GM18907 (cell line): ENCODE results near the gene PI4K2B.
A peak's percentile ranks its signal among the peaks of the same experiment; 100 is the strongest.
"Not testable (repeated sequence)": the region's sequence is repeated elsewhere in the genome, so short reads cannot be mapped to it uniquely, and the experiment has no call there.

Experiments
- ATAC-seq: cut with Tn5 transposase; IDR thresholded peaks from one replicate; pipeline ENCODE4 v1.9.1; 2021; ENCODE audit warnings: mild to moderate bottlenecking, moderate library complexity; ENCODE audit not compliant: unreplicated experiment

The PI4K2B gene

DNA sequence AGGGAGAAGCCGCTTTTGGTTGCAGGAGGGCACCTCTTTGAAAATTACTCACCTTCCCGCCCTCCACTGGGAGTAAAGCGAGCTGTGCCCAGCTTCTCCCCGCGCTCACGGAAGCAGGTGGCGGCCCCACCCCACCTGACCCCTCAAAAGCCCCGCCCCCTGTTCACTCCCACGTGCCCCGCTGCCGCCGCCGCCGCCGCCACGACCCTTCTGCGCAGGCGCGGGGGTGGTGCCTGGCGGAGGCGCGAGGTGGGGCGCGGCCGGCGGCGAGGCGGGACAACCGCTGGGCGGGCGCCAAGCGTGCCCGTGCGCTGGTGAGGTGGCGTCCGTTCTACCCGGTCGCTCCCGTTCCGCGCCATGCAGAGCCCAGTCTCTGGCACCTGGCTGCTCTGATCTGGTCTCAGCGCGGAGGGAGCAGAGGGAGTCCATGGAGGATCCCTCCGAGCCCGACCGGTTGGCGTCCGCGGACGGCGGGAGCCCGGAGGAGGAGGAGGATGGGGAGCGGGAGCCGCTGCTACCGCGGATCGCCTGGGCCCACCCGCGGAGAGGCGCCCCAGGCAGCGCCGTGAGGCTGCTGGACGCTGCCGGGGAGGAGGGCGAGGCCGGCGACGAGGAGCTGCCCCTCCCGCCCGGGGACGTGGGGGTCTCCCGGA is at the start of gene PI4K2B:
TSS of gene PI4K2B (plus strand) at position 297 of the 653 bp plus-strand sequence. CDS start at position 428, 131 bp downstream.
- peak; percentile 82 for ATAC-seq

DNA sequence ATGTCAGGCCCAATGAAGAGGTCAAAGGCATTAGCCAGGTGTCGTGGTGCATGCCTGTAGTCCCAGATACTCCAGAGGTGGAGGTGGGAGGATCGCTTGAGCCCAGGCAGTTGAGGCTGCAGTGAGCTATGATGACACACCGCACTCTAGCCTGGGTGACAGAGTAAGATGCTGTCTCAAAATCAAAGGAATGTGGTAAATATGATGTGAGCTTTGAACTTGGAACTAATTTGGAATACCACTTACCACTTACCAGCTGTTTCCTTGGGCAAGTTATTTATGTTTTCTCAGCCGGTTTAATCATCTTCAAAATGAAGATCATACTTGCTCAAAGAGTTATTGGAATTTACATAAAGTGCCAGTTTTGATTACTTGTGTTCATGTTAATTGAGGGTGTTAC is 49.8 kb upstream of the PI4K2B start:
- no peak for ATAC-seq

DNA sequence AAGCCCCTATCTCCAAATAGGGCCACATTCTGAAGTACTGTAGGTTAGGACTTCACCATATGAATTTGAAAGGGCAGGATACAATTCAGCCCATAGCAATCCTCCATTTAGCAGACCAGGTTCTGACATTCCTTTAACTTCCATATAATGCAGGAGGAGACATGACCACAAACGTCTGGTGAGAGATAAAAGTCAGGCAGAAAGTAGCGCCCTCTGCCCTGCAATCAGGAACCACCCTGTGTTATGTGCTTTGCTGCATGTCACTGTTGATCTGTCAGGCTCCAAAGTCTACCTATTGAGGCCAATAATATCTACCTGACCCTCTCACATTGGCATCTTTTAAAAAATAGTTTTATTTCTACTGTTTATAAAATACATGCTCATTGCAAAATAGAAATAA is 43.4 kb upstream of the PI4K2B start:
- ATAC-seq = no peak

DNA sequence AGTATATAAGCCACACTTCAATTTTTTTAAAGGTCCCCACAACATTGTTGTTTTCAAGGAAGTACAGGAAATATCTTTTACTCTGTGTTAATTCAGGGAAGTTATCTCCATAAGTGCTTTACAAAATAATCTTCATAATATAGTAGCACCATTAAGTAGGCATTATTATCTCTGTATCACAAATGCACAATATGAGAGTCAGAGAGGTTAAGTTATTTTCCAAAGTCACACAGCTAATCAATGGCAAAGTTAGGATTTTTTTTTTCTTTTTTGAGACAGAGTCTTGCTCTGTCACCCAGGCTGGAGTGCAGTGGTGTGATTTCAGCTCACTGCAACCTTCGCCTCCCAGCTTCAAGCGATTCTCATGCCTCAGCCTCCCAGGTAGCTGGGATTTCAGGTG is 35.1 kb upstream of the PI4K2B start:
- no peak for ATAC-seq

DNA sequence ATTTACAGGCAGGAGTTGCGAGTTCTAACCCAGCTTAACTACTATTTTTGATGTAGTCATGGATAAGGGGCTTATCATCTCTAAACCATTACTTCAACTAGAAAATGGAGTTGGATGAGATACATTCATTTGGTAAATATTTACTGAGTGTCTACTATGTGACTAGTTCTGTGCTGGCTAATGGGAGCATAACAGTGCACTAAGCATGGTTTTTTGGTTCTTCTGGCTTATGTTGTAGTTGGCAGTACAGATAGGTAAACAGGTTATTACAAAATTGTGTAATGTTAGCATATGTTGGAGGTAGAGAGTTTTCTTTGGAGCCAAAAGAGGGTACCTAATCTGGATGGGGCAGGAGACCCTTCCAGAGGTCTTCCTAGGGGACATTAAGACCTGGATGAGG is 25.8 kb upstream of the PI4K2B start:
- no peak for ATAC-seq

DNA sequence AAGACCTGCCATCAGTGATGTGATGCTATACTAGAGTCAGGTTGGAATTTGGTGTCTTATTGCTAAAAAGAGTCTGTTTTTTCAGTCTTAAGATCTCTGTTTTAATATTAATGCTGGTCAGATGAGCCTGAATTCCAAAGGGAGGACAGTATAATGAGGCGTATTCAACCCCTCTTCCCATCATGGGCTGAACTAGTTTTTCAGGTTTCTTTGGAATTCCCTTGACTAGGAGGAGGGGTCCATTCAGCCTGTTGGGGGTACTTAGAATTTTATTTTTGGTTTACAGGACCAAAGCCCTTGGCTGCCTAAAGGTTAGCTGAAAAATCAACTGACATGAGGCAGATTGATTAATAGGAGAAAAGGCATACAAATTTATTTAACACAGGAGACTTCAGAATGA is 24.1 kb upstream of the PI4K2B start:
- no peak for ATAC-seq

DNA sequence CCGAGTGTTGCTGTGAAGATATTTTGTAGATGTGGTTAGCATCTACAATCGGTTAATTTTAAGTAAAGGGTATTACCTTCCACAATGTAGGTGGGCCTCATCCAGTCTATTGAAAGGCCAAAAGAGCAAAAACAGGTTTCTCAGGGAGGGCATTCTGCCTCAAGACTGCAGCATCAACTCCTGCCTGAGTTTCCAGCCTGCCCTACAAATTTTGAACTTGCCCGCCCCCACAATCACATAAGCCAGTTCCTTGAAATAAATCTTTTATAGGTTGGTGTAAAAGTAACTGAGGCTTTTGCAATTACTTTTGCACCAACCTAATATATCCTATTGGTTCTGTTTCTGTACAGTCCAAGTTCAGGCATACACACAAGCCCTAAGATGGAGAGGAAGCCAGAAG is 22.1 kb upstream of the PI4K2B start:
- no peak for ATAC-seq

DNA sequence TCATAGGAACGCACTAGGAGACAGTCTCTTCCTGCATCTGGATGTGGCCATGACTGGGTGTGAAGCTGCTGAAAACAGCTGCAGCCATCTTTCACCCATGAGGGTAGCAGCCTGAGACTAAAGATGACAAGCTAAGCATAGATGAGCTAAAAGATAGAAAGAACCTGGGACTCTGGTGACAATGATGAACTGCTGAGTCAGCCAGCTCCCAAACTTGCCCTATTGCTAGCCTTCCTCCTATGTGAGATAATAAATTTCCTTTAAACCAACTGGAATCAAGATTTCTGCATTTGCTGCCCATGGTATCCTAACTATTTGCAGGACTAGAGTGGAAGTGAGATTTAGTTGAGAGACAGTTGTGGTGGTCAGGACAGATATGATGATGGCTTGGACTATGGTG is 21.0 kb upstream of the PI4K2B start:
- ATAC-seq = no peak

DNA sequence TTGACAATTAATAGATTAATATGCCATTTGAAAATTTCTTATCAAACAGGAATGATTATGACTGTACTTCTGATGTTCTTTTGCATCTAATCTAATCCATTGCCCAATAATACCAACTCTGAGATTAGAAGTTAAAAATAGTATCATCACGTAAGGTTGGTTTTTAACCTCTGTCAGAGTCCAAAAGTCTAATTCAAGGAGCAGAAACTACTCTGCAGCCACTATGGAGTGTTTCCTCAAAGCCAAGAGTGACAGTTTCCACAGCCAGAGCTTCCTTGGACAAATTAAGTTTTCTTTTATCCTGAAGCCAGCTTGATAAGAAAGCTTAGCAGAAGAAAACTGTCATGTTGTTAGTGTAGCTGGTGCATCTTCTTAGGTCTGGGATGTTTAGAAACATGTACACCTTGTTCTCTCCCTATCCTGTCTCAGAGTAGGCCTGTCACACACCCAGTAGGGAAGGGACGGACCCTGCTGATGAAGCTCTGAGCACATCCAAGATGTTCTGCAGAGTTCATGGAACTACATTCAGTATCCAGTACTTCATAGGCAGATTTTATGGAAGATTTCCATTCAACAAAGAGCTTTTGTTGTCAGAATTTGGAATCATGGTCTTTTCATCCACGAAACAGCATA is 20.4 kb upstream of the PI4K2B start:
- no peak for ATAC-seq

DNA sequence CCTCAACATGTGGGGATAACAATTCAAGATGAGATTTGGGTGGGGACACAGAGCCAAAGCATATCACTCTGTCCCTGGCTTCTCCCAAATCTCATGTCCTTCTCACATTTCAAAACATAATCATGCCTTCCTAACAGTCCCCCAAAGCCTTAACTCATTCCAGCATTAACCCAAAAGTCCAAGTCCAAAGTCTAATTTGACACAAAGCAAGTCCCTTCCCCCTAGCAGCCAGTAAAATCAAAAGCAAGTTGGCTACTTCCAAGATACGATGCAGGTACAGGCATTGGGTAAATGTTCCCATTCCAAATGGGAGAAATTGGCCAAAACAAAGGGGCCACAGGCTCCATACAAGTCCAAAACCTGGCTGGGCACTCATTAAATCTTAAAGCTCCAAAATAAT is 19.1 kb upstream of the PI4K2B start:
- ATAC-seq = not testable (repeated sequence)

DNA sequence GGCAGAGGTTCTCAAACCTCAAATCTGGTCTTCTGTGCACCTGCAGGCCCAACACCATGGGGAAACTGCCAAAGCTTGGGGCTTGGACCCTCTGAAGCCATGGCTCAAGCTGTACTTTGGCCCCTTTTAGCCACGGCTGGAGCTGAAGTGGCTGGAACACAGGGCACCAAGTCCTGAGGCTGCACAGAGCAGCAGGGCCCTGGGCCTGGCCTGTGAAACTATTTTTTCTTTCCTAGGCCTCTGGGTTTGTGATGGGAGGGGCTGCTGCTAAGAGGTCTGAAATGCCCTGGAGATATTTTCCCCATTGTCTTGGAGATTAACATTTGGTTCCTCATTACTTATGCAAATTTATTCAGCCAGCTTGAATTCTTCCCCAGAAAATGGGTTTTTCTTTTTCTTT is 18.3 kb upstream of the PI4K2B start:
- no peak for ATAC-seq

DNA sequence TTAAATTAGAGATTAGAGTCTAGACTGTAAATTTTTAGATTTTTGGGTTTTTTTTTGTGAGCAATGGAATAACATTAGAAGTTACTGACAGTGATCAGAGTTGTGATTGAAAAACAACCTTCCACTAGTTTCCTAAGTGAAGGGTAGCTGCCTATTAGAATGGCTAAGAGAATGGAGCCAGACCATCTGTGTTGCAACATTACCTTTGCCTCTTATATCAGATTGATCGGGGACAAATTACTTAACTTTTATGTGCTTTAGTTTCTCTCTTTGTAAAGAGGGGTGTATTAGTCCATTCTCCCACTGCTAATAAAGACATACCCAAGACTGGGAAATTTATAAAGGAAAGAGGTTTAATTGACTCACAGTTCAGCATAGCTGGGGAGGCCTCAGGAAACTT is 12.5 kb upstream of the PI4K2B start:
- no peak for ATAC-seq

DNA sequence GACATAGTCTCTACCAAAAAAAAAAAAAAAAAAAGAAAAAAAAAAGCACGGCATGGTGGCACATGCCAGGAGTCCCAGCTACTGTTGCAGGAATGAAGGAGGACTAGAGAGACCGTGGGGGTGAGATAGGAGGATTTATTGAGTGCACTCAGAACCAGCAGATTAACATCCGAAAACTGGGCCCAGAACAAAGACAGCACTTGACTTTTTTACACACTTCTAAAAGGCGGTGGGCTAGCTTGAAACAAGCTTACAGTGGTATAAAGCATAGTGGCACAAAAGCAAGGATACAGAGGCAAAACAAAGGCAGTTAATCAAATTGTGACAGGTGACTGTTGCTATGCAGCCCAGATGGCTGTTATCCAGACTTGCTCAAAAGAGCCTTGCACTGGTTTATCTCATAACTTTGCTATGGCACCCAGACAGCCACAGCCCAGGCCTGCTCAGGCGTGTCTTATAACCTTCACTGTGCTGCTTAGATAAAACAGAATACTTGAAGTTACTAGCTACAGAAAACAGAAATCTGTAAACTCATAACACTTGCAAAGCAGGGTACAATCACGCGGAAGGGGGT is 9.9 kb upstream of the PI4K2B start:
- ATAC-seq = no peak

DNA sequence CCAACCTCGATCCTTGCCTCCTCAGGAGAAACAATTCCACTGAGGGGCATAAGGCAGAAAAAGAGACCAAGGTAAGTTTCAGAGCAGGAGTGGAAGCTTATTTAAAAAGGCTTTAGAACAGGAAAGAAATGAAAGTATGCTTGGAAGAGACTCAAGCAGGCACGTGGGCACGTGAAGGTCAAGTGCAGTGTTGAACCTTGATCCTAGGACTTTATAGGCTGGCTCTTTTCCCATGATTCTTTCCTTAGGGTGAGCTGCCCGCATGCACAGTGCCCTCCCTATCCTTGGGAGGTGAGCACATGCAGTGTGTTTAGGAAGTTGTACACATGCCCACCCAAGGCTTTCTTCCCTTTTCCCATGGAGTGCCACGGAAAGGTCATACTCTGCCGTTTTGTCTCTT is 4.0 kb upstream of the PI4K2B start:
- ATAC-seq = no peak

DNA sequence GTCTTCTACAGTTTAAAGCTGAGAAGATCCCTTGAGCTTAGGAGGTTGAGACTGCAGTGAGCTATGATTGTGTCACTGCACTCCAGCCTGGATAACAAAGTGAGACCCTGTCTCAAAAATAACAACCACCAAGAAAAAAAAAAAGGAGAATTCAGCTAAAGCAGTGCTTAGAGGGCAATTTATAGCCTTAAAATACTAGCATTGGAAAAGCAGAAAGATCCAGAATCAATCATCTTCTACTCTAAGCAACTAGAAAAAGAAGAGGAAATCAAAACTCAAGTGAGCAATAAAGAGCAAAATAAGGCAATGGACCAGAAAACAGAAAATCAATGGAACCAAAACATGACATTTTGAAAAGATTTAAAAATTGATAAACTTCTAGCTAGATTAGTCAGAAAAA is 639 bp upstream of the PI4K2B start:
- ATAC-seq = no peak

DNA sequence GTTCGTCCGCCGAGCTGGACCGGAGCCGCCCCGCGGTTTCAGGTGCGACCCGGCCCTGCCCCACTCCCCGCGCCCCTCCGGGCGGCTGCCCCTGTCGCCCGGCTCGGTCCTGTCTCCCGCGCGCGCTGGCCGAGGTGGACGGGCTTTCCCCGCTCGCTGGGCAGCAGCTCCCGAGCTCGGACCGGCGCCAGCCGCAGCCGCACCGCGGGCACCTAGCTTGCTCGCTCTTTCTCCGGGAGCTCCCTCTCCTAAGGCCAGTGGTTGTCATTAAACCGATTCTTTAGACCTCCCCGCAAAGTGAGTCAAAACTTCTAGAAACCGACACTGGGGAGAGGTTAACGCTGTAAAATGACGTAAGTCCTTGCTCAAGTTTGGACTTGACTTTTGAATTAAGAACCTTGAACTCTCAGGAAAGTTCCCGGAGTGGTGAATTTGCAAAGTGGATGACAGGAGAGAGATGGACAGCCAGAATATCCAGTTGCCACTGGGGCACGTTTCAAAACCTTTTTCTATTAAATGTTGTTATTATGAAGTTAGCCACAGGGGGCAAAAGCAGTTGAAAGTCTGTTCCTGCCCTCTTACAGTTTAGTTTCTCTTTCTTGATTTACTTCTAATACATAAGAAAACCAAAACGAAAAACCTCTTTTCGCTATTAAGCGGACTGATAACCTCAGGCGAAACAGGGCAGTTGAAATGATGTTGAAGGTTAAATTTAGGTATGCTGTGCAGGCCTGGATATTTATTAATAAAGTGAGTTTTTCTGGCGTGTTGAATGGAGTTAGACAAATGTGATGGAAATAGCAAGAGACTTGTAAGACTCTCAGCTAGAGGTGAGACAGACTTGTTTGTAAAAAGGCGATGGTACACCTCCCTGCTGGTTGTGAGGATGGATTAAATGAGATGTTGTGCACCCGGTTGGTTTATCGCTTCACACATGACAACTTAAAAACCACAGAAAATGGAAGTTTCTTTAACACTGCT is 847 bp downstream of the PI4K2B start:
- peak; percentile 70 for ATAC-seq

DNA sequence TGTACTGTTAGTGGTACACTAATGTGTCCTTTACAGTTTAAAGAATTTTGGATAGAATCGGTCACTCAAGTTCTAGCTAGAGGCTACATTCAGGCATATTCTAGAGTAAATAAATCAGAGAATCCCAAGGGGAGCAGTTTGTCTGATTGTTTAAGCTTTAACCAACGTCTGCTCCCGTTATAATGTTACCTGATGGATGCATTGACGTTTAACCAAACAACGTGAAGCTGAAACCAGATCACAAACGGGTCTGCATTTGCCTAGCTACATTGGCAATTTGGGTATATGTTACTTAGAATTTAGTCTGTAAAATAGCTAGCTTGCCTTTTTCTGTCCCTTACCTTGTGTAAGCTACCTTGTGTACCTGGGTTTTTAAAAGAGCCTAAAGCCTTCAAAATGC is 1.6 kb downstream of the PI4K2B start:
- no peak for ATAC-seq

DNA sequence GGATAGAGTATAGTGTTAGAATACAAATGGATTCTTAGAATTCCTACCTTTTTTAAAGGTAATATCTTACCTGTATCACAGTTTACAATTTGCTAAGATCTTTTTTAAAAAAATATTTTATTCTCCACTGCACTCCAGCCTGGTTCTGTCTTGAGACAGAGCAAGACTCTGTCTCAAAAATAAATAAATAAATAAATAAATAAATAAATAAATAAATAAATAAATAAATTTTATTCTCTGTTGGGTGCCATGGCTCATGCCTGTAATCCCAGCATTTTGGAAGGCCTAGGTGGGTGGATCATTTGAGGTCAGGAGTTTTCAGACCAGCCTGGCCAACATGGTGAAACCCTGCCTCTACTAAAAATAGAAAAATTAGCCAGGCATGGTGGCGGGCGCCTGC is 2.2 kb downstream of the PI4K2B start:
- not testable (repeated sequence) for ATAC-seq

DNA sequence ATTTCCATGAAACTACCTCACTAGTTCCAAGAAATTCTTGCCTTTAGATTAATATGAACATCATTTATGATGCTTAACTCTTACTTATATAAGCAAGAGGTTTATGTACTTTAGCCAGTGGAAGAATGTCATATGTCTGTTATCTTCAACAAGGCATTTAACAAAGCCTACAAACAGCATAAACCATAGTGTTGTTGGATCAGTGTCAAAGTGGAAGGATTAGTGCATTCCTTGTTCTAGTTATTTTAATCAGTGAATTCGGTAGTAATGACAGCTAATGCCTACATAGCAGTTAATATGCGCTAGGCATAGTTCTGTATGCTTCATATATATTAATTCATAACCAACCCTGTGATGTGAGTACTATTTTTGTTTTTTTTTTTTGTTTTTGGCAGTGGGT is 3.1 kb downstream of the PI4K2B start:
- no peak for ATAC-seq

DNA sequence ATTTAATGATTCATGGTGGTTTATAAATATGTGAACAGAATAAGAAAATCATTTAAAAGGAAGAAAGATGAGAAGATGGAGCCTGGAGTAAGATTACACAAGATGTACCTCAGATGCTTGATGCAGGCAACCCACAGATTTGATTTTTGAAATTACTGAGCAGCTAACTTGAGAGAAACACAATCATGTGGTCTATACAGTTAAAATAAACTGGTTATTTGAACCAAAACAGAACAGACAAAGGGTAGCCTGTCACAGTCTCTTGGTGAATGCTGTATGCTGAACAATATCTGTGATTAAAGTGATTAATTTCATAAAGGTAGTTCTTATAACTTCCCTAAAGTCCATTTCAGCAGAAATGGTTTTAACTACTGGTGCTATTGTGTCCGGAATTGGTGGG is 4.2 kb downstream of the PI4K2B start:
- no peak for ATAC-seq

DNA sequence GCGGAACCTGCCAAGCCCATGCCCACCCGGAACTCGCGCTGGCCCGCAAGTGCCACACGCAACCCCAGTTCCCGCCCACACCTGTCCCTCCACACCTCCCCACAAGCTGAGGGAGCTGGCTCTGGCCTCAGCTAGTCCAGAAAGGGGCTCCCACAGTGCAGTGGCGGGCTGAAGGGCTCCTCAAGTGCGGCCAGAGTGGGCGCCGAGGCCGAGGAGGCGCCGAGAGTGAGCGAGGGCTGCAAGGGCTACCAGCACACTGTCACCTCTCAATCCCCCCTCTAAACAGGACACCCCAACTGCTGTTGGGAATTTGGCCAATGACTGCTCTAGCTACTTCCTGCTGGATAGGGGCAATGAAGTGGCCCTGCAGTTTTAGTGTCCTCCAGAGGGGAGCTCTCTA is 5.7 kb downstream of the PI4K2B start:
- ATAC-seq = not testable (repeated sequence)
